Panc1 (cell line): ENCODE measurements around the gene ZNF616. TPM values are rescaled to one million over a fixed set of nuclear protein-coding genes. Genes with fewer than 3 reads are reported as not detected.

Experiments
- ATAC-seq: fragments of 200-7000 bp; cut with Tn5 transposase; 2 replicates; pipeline ENCODE4 v1.9.1; 2020; ENCODE audit warnings: mild to moderate bottlenecking, moderate library complexity
- BruUV-seq: library from RNA; stranded (reverse); fragments of 400-500 nt; replicated peaks from 2 replicates; lab custom pipeline; 2021; lab: Mats Ljungman, UMichigan
- CTCF ChIA-PET: fragments of 300-600 bp; sonication (Branson Sonifier 250); formaldehyde crosslinking; loops from one replicate; lab custom pipeline; 2022; ENCODE audit warnings: antibody characterized with exemption; lab: Charles Lee
- POLR2A ChIA-PET: fragments of 300-600 bp; sonication (Branson Sonifier 250); formaldehyde crosslinking; loops from one replicate; lab custom pipeline; 2022; ENCODE audit warnings: antibody characterized with exemption; lab: Charles Lee
- DNase-seq: peaks from one replicate; pipeline ENCODE4 v3.0.0-alpha.2; 2010; ENCODE audit warnings: low read depth, low spot score
- H3K27ac ChIP-seq: 2 replicates; pipeline ENCODE4 v1.5.1; 2011; ENCODE audit warnings: mild to moderate bottlenecking, low read length, inconsistent platforms
- H3K27me3 ChIP-seq: fragments of 200-500 bp; sonication (Bioruptor generic); 2 replicates; pipeline ENCODE4 v1.6.0; 2014; ENCODE audit warnings: low read length, inconsistent platforms; ENCODE audit not compliant: control insufficient read depth, insufficient read depth
- H3K36me3 ChIP-seq: fragments of 200-500 bp; sonication (Bioruptor generic); 2 replicates; pipeline ENCODE4 v1.5.1; 2014; ENCODE audit warnings: inconsistent platforms, mild to moderate bottlenecking, low read length, moderate library complexity; ENCODE audit not compliant: control insufficient read depth, insufficient read depth
- H3K4me1 ChIP-seq: 2 replicates; pipeline ENCODE4 v1.5.1; 2011; ENCODE audit warnings: inconsistent platforms, mild to moderate bottlenecking, low read length, moderate library complexity; ENCODE audit not compliant: control insufficient read depth, insufficient read depth
- H3K4me3 ChIP-seq, 2 experiments: 2 replicates each; pipeline ENCODE4 v1.5.1; 2011 to 2012; ENCODE audit warnings: low read depth in 2 of 2, low read length in 2 of 2, mild to moderate bottlenecking in 2 of 2, inconsistent platforms in 1 of 2, moderate library complexity in 1 of 2
- H3K9me3 ChIP-seq: fragments of 200-500 bp; sonication (Bioruptor generic); 2 replicates; pipeline ENCODE4 v1.5.1; 2014; ENCODE audit warnings: low read depth, mild to moderate bottlenecking, inconsistent platforms, low read length, moderate library complexity; ENCODE audit not compliant: control insufficient read depth, insufficient read depth
- CTCF ChIP-seq: fragments of 450-650 bp; IDR thresholded peaks from 2 replicates; pipeline ENCODE4 v1.5.1; 2017; ENCODE audit warnings: mild to moderate bottlenecking
- POLR2AphosphoS5 ChIP-seq: IDR thresholded peaks from 2 replicates; pipeline ENCODE4 v1.6.1; 2012; ENCODE audit warnings: mild to moderate bottlenecking, low read depth, low read length, moderate library complexity
- REST ChIP-seq, 2 experiments: IDR thresholded peaks; 2 replicates each; pipeline ENCODE4 v1.6.1; 2011 to 2012; ENCODE audit warnings: low read depth in 2 of 2, control low read depth in 1 of 2, low read length in 1 of 2, mild to moderate bottlenecking in 1 of 2, moderate library complexity in 1 of 2; ENCODE audit not compliant: insufficient read depth in 1 of 2
- SIN3A ChIP-seq: IDR thresholded peaks from 2 replicates; pipeline ENCODE4 v1.6.1; 2012; ENCODE audit warnings: low read depth, mild to moderate bottlenecking, low read length, moderate library complexity, borderline replicate concordance; ENCODE audit not compliant: insufficient read depth
- TCF7L2 ChIP-seq: IDR thresholded peaks from 2 replicates; pipeline ENCODE4 v1.6.1; 2011; ENCODE audit warnings: mild to moderate bottlenecking, low read depth, low read length, inconsistent platforms
- in situ Hi-C: cut with HindIII; loops from 2 replicates; pipeline ENCODE4 v1.10.0; 2016; ENCODE audit warnings: low sequenced_read_pairs, low pct_unique_long_range_greater_than_20kb
- intact Hi-C: fragments of 100-400 bp; cut with micrococcal nuclease; formaldehyde crosslinking; loops from one replicate; pipeline ENCODE4 v1.10.0; 2022; ENCODE audit not compliant: unreplicated experiment
- total RNA-seq: library from RNA; stranded (reverse); gene quantifications from one replicate; pipeline ENCODE4 v1.2.1, GENCODE V29; 2021; ENCODE audit not compliant: unreplicated experiment

ZNF616 gene
- total RNA-seq, 1 experiment from 2014 or later, result 5.3 TPM

DNA sequence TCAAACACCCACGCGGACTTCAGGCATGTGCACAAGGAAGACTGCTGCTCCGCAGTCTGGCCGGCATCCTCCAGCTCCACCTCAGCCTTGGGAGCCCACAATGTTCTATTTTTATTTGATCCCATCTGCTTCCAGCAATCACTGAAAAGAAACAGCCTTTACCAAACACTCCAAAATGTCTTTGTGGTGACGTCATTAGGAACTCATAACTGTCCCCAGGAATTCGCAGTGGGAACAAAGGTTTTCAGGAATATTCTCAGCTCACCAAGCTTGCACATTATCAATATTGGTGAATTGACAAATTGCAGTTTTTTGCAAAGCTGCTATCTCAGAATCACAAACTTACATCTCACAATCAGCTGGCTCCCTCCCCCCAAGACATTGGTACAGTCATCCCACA is 29.0 kb downstream of the ZNF616 start:
- POLR2A ChIA-PET, result no interaction called here
- H3K4me1 ChIP-seq, result no peaks in the 10 kb centered on the region
- DNase-seq (no peak), ATAC-seq (no peak)
- in situ Hi-C loops (no loop called here), intact Hi-C loops (no loop called here)
- CTCF ChIA-PET, result no interaction called here
- H3K36me3 ChIP-seq, result no peaks in the 10 kb centered on the region
- H3K4me3 ChIP-seq, result no peak overlapping the region
- TF ChIP-seq TCF7L2, result no peak
- TF ChIP-seq REST (IDR thresholded peaks at IDR 0.05; ENCODE audit: insufficient read depth in 1 of 2, low read depth in 2 of 2, low read length in 1 of 2), result no peak
- TF ChIP-seq POLR2AphosphoS5, result no peak
- no peak for TF ChIP-seq CTCF
- TF ChIP-seq SIN3A, result no peak
- peaks cover 47% of the 10 kb centered on the region for H3K9me3 ChIP-seq
- no TSS peak for BruUV-seq
- no peak overlapping the region for H3K27ac ChIP-seq
- H3K27me3 ChIP-seq, result no peaks in the 10 kb centered on the region

DNA sequence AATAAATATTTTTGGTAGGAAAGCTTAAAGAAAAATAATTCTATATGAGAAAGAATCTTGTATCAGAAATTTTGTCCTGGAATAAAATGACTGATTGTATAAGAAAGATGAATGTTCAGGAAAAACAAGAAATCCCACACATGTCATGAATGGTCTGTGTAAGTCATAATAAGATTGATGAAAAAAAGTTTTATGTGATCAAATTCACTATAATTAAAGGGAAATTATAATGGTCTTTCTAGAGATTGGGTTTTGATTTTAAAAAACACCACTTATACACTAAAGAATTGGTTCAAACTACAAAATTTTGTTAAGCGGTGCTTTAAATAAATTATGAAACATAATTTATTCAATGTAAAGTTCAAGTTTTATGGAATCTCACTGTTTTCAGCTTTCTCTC is 37.0 kb downstream of the ZNF616 start:
- no peaks in the 10 kb centered on the region for H3K27me3 ChIP-seq
- no peaks in the 10 kb centered on the region for H3K36me3 ChIP-seq
- H3K4me1 ChIP-seq, result no peaks in the 10 kb centered on the region
- intact Hi-C loops (no loop called here), in situ Hi-C loops (no loop called here)
- DNase-seq (no peak), ATAC-seq (no peak)
- ChIA-PET POLR2A (no interaction called here), CTCF (no interaction called here)
- no peak for TF ChIP-seq TCF7L2
- no peak for TF ChIP-seq CTCF
- TF ChIP-seq SIN3A, result no peak
- no peak for TF ChIP-seq REST (IDR thresholded peaks at IDR 0.05; ENCODE audit: insufficient read depth in 1 of 2, low read depth in 2 of 2, low read length in 1 of 2)
- TF ChIP-seq POLR2AphosphoS5, result no peak
- no peak overlapping the region for H3K4me3 ChIP-seq
- H3K9me3 ChIP-seq, result peaks cover 18% of the 10 kb centered on the region; the same call in 1 of the 2 replicates
- BruUV-seq, result no TSS peak
- no peak overlapping the region for H3K27ac ChIP-seq
